Hepatic stellate cell (primary cell): ENCODE results near the gene RALBP1.

Source experiments
- DNase-seq: peaks from one replicate; pipeline ENCODE4 v3.0.0; 2011; ENCODE audit warnings: low spot score

The RALBP1 gene

GRCh38 chr18:9508446-9509025 lies 33.2 kb downstream of the RALBP1 start:
- DNase-seq = no peak

- peak; percentile 68 for DNase-seq
Observed at GRCh38 chr18:9513971-9514512, 38.7 kb downstream of the RALBP1 start.

DNA sequence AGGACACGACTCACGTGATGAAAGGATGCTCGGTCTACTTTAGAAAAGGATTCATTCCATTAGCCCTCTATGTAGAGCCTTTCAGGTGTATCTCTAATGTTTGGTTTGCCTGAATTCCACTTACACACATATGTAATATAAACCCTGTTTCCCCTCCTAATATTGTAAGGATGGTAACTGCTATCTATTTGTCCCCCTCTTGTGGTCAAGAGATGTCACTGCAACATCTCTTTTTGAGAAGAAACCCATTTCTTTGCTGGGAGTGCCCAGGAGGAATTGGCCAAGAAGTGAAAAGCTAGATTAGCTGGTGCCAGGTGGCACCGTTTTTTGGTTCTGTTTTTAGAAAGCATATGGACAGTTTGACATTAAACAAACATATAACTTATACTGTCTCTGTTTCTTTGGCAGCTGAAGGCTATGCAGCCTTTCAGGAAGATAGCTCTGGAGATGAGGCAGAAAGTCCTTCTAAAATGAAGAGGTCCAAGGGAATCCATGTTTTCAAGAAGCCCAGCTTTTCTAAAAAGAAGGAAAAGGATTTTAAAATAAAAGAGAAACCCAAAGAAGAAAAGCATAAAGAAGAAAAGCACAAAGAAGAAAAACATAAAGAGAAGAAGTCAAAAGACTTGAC lies 41.2 kb downstream of the RALBP1 start:
- DNase-seq = no peak

DNA sequence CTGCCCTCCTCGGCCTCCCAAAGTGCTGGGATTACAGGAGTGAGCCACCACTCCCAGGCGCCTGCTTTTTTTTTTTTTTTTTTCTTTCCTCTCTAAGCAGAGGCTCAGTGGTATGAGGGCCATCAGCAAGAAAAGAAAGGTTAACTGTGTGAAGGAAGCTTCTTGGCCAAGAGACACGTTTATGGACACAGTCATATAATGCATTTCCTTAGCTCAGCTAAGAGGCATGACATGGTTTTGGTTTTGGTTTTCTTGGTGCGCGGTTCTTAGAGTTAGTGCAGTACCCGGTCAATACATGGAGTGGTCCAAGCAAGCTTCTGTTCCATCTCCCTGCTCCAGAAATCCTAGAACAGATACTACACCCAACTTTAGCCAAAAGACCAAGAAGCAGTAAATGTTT lies 42.6 kb downstream of the RALBP1 start:
- DNase-seq = no peak

DNA sequence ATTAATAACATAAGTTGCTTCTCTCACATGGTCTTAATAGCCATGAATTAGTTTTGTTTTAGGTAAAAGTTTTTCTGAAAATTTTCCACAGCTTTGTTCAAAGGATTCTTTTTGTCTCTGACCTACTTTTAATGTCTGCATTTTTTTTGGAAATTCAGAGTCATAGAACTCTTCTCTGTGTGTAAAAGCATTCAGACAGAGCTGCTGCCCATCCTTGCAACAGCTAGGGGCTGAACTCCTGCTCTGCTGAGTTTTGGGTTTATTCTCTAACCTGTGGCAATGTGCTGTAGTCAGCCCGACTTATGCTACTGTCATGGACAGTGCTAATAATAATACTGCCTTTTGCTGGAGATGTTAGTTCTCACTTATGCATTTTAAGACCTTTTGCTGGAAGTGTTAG lies 44.1 kb downstream of the RALBP1 start:
- no peak for DNase-seq

- no peak for DNase-seq
Observed at GRCh38 chr18:9520666-9521065, 45.4 kb downstream of the RALBP1 start.

DNA sequence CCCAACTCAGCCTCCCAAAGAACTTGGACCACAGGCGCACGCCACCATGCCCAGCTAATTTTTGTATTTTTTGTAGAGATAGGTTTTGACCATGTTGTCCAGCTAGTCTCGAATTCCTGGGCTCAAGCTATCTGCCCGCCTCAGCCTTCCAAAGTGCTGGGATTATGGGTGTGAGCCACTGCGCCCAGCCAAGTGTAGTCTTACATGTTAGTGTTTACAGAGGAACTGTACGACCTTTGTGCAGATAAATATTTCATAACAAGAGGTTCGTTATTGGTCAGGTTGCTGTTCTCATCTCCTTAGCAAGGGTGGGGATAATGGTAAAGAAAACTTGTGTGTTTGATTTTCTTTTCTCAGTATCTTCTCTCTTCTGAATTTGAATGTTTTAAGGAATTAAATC lies 46.5 kb downstream of the RALBP1 start:
- no peak for DNase-seq

GRCh38 chr18:9522952-9523351 lies 47.6 kb downstream of the RALBP1 start:
- no peak for DNase-seq

DNA sequence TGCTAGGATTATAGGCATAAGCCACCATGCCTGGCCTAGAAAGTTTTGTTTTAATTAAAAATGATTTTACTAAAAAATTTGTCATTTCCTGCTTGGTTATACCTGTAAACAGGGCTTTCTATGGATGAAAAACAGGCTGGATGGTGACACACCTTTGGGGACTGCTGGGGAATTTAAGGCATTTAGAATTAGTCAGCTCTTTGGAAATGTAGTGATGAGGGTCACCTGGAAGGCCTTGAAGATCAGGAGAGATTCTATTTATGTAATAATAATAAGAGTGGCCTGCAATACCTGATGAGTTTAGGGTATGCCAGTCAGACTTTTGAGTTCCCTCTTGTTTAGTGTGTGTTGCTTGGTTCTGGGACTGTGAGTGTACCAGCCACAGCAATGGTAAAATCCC lies 51.1 kb downstream of the RALBP1 start:
- DNase-seq = no peak

- DNase-seq = no peak
Observed at GRCh38 chr18:9530226-9531009, 55.1 kb downstream of the RALBP1 start.

- no peak for DNase-seq
Observed at GRCh38 chr18:9531791-9532410, 56.6 kb downstream of the RALBP1 start.

GRCh38 chr18:9534844-9535243 lies 59.5 kb downstream of the RALBP1 start:
- no peak for DNase-seq

GRCh38 chr18:9535430-9535991 lies 60.2 kb downstream of the RALBP1 start:
- DNase-seq = peak; percentile 90

DNA sequence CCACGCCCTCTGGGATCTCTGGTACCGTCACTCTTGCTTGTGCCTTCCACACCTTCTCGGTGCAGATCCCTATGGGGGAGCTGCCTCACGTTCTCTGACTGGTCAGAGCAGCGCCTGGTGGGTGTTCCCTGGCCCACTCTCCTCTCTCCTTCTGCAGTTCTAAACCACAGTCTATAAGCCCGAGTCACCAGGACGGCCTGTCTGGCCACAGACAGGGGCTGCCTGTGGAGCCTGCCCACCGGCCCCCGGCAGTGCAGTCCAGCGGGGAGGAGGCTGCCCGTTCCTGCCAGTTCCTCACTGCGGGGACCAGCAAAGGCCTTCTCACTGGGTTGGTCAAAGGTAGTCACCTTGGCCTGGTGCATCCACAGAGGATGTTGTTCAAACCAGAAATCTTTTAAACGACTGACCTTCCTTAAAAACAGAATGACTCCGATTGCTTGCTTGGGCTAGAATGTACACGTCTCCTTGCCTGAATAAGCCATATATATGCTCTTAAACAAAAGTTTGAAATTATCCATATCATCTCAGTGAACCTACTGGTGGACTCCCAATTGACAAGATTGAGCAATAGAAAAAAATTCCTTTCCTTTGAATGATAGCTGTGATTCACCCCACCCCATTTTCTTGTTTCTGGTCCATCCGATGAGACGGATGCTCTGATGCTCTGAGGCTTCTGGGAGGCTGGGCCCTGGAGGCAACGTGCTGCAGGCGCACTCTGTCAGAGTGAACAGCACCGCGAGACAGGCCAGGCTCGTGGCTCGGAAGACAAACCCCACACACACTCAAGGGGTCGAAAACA lies 61.2 kb downstream of the RALBP1 start:
- DNase-seq = no peak

GRCh38 chr18:9537677-9538076 lies 62.4 kb downstream of the RALBP1 start:
- DNase-seq = no peak

DNA sequence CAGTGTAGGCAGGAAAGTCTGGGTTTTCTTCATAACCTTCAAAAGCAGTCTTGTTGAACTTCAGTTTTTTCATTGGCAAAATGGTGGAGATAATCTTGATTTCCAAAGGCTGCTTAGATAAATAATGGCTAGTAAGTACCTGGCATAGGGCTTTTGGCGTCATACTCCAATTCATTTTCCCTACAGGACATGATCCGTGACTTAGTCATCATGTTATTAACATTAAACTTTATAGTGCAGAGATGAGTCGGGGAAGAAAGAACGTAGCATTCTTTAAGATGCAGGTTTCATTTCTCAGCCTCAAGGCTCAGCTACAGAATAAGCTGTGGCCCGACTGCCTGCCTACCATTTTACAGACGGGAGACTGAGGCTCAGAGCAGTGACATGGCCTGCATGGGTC lies 64.0 kb downstream of the RALBP1 start:
- DNase-seq = peak; percentile 70

DNA sequence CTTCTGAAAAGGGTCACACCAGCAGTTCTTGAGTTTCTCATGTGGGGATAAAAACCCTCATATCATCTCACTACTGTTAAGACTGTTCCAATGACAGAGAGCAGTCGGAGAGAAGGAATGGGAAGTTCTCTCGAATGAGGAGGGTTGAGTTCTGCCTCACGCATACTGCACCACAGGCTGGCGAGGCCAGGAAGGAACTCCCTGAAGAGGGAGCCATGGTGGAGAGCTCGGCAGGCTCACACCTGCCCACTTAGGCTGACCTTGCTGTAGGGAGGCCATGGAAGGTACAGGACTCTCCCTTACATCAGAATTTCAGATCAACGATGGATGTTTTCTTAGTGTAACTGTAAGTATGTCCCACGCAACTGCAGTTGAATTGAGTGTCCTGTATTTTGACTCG lies 64.6 kb downstream of the RALBP1 start:
- no peak for DNase-seq

GRCh38 chr18:9542924-9543323 lies 67.6 kb downstream of the RALBP1 start:
- no peak for DNase-seq

DNA sequence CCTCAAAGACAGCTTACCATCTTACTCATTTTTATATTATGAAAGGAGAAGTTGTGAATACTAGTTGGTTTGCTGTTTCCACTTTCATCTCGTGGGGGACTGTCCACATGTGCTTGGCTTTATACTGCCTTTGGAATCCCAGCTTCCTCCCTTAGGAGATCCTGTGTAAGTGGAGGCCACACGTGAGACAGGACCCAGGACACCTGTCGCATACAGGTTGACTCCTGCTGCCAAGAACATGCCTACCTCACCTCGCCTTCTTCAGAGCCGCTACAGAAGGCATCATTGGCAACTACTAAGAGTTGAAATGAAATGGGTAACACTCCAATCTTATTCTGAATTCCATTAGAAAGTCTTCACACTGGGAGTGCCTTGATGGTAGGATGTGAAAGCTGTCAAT lies 69.7 kb downstream of the RALBP1 start:
- DNase-seq = no peak

DNA sequence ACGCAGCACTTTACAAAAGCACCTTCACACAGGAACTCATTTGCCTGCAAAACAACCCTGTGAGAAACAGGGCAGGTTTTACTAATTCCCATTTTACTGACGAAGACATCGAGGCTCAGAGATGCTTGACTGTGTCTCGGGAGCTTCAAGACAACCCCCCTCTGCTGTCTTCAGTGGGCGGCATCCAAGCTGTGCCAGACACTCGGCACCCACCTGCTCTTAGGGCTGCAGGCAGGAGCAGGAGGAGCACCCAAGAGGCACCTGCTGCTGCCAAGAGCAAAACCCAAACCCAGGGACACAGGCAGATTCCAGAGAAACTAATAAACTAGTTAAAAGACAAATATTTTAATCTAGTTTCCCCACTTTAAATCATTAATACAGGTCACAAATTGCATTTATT lies 71.2 kb downstream of the RALBP1 start:
- DNase-seq = no peak

GRCh38 chr18:9547782-9548181 lies 72.5 kb downstream of the RALBP1 start:
- no peak for DNase-seq

DNA sequence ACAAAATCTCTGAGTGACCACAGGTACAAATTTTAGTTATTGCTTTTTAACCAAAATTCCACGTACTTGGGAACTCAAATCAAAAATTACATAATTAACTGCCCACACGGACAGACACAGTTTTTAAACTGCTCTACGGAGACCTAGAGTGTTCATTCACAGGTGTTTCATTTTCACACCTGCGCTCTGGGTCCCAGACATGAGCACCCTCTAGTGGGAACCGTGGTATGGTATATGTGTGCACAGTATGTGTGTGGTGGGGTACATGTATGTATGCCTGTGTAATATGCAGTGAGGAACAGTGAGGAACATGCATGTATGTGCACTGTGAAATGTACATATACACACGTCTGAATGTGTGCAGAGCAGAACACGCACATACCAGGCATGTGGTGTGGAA lies 74.1 kb downstream of the RALBP1 start:
- DNase-seq = no peak
